ENCODE results near the gene RPS15. TPM values are rescaled to one million over a fixed set of nuclear protein-coding genes. Genes with fewer than 3 reads are reported as not detected.
"Not testable (repeated sequence)": the region's sequence is repeated elsewhere in the genome, so short reads cannot be mapped to it uniquely, and the experiment has no call there.

Gene RPS15
- total RNA-seq, 2 donors from 2014 or later, result 757 to 1,081 TPM

GRCh38 chr19:1429750-1430149 lies 8.4 kb upstream of the RPS15 start:
- no peaks in the 10 kb centered on the region for H3K27me3 Mint-ChIP-seq
- no peak overlapping the region for H3K4me3 Mint-ChIP-seq
- no peak overlapping the region for H3K27ac Mint-ChIP-seq
- ATAC-seq (no peak), DNase-seq (ENCODE audit: low spot score) (no peak)
- H3K4me1 Mint-ChIP-seq (ENCODE audit: low read depth in 2 of 2), result peaks cover 0 to 4% of the 10 kb centered on the region in 2 donors
- H3K9me3 Mint-ChIP-seq, result no peaks in the 10 kb centered on the region
- H3K36me3 Mint-ChIP-seq, result no peaks in the 10 kb centered on the region

DNA sequence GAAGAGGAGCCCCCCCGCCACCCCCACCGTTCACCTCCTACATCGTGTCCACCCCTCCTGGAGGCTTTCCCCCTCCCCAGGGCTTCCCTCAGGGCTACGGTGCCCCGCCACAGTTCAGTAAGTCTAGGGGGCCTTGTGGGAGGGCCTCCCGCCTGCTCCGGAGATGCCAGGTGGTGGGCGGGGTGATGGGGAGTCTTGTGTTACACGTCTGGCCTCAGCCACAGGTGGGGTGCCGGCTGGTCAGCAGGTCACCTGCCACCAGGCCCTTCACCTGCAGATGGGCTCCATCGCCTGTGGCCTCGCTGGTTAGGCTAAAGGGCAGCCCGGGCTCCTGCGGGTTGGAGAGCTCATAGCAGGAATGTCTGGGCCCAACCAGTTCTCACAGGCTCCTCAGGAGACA lies 8.0 kb upstream of the RPS15 start:
- peaks cover 0 to under 1% of the 10 kb centered on the region in 2 donors for H3K4me1 Mint-ChIP-seq (ENCODE audit: low read depth in 2 of 2)
- H3K27me3 Mint-ChIP-seq, result no peaks in the 10 kb centered on the region
- no peak for ATAC-seq
- H3K27ac Mint-ChIP-seq, result no peak overlapping the region
- H3K36me3 Mint-ChIP-seq, result no peaks in the 10 kb centered on the region
- no peak overlapping the region for H3K4me3 Mint-ChIP-seq
- no peak for DNase-seq (ENCODE audit: low spot score)
- H3K9me3 Mint-ChIP-seq, result no peaks in the 10 kb centered on the region

DNA sequence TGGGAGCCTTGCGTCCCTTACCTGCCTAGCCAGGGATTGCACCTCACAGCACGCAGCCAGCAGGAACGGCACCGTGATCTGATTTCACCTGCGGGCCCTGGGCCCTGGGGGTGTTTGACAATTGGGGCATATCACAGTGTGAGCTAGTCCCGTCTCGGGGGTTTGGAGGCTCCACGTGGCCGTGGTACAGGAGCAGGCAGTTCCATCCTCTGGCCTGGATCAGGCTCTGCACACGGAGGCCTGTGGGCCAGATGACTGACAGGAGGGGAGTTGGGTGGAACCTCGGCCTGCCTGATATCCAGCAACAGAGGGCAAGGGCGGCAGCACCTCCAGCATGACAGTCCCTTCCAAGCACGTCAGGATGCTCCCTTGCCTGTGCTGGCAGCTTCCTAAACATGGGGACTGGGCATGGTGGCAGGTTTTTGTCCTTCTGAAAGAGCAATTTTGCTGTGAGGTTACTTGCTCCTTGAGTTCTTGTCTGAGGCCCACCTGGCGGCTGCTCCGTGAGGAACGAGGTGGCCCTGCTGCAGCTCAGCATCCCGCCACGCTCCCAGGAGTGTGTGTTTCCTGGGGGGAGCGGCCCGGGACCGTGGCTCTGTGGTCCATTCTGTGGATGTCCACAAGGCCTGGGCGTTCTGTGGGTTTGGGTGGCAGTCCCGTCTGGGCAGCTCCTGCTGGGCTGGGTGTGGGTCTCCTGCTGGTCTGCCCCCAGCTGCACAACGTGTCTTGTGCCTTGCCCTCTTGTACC lies 6.3 kb upstream of the RPS15 start:
- no peak for DNase-seq (ENCODE audit: low spot score)
- H3K9me3 Mint-ChIP-seq, result no peaks in the 10 kb centered on the region
- H3K27ac Mint-ChIP-seq, result no peak overlapping the region
- no peaks in the 10 kb centered on the region for H3K36me3 Mint-ChIP-seq
- H3K4me3 Mint-ChIP-seq, result no peak overlapping the region
- H3K4me1 Mint-ChIP-seq (ENCODE audit: low read depth in 2 of 2), result peaks cover 0 to 3% of the 10 kb centered on the region in 2 donors
- no peaks in the 10 kb centered on the region for H3K27me3 Mint-ChIP-seq
- ATAC-seq, result no peak

GRCh38 chr19:1432507-1432887 lies 5.7 kb upstream of the RPS15 start:
- Mint-ChIP-seq H3K9me3 (no peaks in the 10 kb centered on the region), H3K27me3 (no peaks in the 10 kb centered on the region), H3K4me3 (no peak overlapping the region), H3K36me3 (no peaks in the 10 kb centered on the region), H3K4me1 (ENCODE audit: low read depth in 2 of 2) (peaks cover 0 to 3% of the 10 kb centered on the region in 2 donors), H3K27ac (no peak overlapping the region)
- no peak for ATAC-seq
- no peak for DNase-seq (ENCODE audit: low spot score)

DNA sequence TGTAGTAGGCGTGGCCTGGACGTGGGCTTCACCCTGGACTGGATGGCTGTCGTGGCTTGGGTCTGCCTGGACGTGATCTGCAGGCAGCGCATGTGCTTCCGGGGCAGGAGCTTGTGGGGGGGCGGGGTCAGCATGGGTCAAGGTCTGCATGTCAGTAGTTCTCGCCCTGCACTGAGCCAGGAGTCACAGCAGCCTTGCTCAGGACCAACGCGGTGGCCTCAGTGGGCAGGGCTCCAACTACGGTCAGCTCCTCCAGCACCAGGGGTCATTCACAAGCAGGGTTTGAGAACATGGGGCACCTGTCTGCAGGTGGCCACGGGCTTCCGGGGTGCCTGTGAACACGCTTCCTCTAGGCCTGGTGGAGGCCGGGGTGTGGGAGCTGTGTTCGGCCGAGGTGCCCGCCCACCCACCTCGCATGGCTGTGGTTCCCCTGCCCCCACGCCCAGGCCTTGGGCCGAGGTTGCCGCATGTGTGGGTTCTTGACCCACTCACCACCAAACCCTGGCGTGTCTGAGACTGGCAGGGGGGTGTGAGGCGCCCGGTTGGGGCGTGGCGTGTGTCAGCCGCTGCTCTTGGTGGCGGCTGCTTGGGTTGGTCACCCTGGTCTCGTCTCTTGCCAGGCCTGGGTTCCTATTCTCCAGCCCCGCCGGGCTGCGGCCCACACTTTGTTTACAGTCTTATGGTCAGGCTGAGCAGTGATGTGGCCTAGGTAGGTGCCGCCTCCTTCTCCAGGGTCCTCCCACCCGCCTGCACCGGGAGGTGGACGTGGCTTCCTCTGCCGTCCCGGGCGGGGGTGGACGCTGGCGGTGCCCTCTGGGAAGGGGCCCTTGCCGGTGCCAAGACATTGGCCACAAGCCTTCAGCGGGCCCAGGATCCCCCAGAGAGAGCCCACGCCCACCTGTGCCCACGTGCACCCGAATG lies 4.8 kb upstream of the RPS15 start:
- DNase-seq (ENCODE audit: low spot score) (no peak), ATAC-seq (peak in 1 of 2 donors; percentile 18)
- H3K9me3 Mint-ChIP-seq, result no peaks in the 10 kb centered on the region
- peaks cover 0 to 6% of the 10 kb centered on the region in 2 donors for H3K4me1 Mint-ChIP-seq (ENCODE audit: low read depth in 2 of 2)
- H3K36me3 Mint-ChIP-seq, result no peaks in the 10 kb centered on the region
- H3K27ac Mint-ChIP-seq, result no peak overlapping the region
- H3K27me3 Mint-ChIP-seq, result no peaks in the 10 kb centered on the region
- no peak overlapping the region for H3K4me3 Mint-ChIP-seq

GRCh38 chr19:1434040-1434366 lies 4.2 kb upstream of the RPS15 start:
- ATAC-seq, result no peak
- Mint-ChIP-seq H3K27me3 (no peaks in the 10 kb centered on the region), H3K36me3 (no peaks in the 10 kb centered on the region), H3K9me3 (no peaks in the 10 kb centered on the region), H3K4me1 (ENCODE audit: low read depth in 2 of 2) (peaks cover 0 to 6% of the 10 kb centered on the region in 2 donors), H3K27ac (no peak overlapping the region), H3K4me3 (no peak overlapping the region)
- DNase-seq (ENCODE audit: low spot score), result no peak

- no peak for DNase-seq (ENCODE audit: low spot score)
- no peaks in the 10 kb centered on the region for H3K9me3 Mint-ChIP-seq
- H3K36me3 Mint-ChIP-seq, result no peaks in the 10 kb centered on the region
- no peak for ATAC-seq
- no peaks in the 10 kb centered on the region for H3K27me3 Mint-ChIP-seq
- peaks cover 0 to 9% of the 10 kb centered on the region in 2 donors for H3K4me1 Mint-ChIP-seq (ENCODE audit: low read depth in 2 of 2)
- H3K4me3 Mint-ChIP-seq, result no peak overlapping the region
- no peak overlapping the region for H3K27ac Mint-ChIP-seq
Observed at GRCh38 chr19:1434577-1435060, 3.6 kb upstream of the RPS15 start.

DNA sequence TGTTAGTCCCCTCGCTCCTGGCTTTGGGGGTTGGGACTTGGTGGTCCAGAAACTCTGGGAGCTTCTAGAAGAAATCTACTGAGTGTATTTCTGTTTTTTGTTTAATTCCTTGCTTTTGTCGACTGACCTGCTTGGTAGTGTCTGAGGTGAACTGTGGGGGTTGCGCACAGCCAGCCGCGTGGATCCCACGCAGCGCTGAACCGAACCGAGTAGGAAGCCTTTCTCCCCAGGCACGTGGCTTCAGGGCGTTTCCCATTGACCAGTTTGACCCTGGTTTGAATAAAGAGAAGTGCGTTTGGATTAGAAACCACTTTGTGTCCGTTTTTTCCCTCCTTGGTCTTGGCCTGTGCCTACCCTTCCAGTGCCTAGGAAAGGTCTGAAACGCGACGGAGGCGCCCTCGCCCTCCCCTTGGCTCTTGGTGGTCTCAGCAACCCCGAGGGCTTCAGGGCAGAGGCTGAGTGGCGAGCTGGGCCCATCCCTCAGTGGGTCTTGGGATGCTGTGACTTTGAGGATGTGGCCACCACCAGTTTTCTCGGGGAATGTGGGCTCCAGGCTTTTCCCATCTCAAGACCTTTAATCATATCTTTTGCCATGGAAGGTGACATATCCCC lies 2.7 kb upstream of the RPS15 start:
- DNase-seq (ENCODE audit: low spot score), result no peak
- Mint-ChIP-seq H3K36me3 (no peaks in the 10 kb centered on the region), H3K9me3 (no peaks in the 10 kb centered on the region), H3K4me1 (ENCODE audit: low read depth in 2 of 2) (peaks cover 0 to 14% of the 10 kb centered on the region in 2 donors), H3K27me3 (no peaks in the 10 kb centered on the region), H3K27ac (no peak overlapping the region), H3K4me3 (no peak overlapping the region)
- no peak for ATAC-seq

DNA sequence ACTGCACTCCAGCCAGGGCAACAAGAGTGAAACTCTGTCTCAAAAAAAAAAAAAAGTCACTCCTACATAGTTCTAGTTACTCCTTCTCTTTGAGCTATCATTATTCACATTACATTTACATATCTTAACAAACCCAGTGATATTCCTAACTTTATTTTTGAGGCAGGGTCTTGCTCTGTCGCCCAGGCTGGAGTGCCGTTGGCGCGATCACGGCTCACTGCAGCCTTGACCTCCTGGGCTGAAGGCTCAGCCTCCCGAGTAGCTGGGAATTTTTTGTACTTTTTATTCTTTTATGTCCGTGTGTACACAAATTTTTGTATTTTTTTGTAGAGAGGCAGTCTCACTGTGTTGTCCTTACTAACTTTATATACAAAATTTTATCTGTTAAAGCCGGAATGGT lies 587 bp upstream of the RPS15 start:
- ATAC-seq (no peak), DNase-seq (ENCODE audit: low spot score) (no peak)
- Mint-ChIP-seq H3K4me1 (ENCODE audit: low read depth in 2 of 2) (peaks cover 8 to 22% of the 10 kb centered on the region in 2 donors), H3K27me3 (no peaks in the 10 kb centered on the region), H3K27ac (peak overlapping the region; percentile 95 to 98), H3K4me3 (peak overlapping the region; percentile 91), H3K9me3 (no peaks in the 10 kb centered on the region), H3K36me3 (no peaks in the 10 kb centered on the region)

DNA sequence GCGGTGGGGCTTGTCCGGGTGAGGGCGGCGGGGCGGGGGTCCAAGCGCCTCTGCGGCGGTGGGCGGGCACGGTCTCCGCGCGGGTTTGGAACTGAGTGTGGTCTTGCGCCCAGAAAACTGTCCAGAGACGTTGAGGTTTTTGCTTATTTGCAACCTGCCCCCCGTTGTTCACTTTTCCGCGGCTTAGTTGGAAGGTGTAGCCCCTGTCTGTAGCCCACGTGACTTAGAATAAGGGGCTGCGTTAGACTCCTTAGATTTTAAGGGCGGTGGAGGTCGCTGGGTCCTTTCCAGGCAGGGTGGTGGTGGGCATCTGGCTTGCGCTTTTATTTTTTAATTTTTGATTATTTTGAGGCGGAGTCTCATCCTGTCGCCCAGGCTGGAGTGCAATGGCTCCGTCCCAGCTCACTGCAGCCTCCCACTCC lies 748 bp downstream of the RPS15 start:
- Mint-ChIP-seq H3K4me1 (ENCODE audit: low read depth in 2 of 2) (peaks cover 8 to 22% of the 10 kb centered on the region in 2 donors), H3K27ac (peak overlapping the region; percentile 95 to 98), H3K27me3 (no peaks in the 10 kb centered on the region), H3K9me3 (no peaks in the 10 kb centered on the region), H3K36me3 (no peaks in the 10 kb centered on the region), H3K4me3 (peak overlapping the region; percentile 91)
- DNase-seq (ENCODE audit: low spot score) (no peak), ATAC-seq (no peak)

DNA sequence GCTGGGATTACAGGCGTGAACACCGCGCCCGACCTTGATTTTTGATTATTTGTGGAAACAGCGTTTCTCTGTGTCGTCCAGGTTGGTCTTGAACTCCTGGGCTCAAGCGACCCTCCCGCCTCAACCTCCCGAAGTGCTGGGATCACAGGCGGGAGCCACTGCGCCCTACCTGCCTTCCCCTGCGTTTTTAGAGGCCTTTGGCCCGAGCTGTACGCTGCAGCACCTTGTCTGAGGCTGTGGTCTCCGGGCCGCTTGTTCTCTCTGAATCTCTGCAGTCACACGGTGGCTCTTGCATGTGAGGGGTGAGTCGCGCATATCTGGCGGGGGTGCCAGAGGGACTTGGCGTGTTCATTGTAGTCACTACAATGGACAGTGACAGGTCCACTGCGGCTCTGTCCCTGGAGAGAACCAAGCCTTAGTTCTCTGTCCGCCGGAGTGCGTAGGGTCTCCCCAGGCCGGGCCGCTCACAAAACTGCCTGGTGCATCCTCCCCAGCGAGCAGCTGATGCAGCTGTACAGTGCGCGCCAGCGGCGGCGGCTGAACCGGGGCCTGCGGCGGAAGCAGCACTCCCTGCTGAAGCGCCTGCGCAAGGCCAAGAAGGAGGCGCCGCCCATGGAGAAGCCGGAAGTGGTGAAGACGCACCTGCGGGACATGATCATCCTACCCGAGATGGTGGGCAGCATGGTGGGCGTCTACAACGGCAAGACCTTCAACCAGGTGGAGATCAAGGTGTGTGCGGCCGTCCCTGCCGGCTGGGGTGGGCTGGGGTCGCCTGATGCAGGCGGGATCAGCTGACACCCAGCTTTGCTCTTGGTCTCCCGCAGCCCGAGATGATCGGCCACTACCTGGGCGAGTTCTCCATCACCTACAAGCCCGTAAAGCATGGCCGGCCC lies 1.6 kb downstream of the RPS15 start:
- not testable (repeated sequence) for H3K36me3 Mint-ChIP-seq; ATAC-seq; H3K9me3 Mint-ChIP-seq; H3K27me3 Mint-ChIP-seq; DNase-seq (ENCODE audit: low spot score)
- Mint-ChIP-seq H3K27ac (peak overlapping the region; percentile 95 to 98), H3K4me3 (peak overlapping the region; percentile 91), H3K4me1 (ENCODE audit: low read depth in 2 of 2) (peaks cover 10 to 25% of the 10 kb centered on the region in 2 donors)

GRCh38 chr19:1440418-1440801 lies 2.2 kb downstream of the RPS15 start:
- H3K9me3 Mint-ChIP-seq, result no peaks in the 10 kb centered on the region
- H3K36me3 Mint-ChIP-seq, result no peaks in the 10 kb centered on the region
- peaks cover 13 to 28% of the 10 kb centered on the region in 2 donors for H3K4me1 Mint-ChIP-seq (ENCODE audit: low read depth in 2 of 2)
- ATAC-seq, result no peak
- peak overlapping the region; percentile 91 for H3K4me3 Mint-ChIP-seq
- peak overlapping the region; percentile 53 to 98 for H3K27ac Mint-ChIP-seq
- DNase-seq (ENCODE audit: low spot score), result no peak
- H3K27me3 Mint-ChIP-seq, result no peaks in the 10 kb centered on the region

- DNase-seq (ENCODE audit: low spot score) (no peak), ATAC-seq (no peak)
- Mint-ChIP-seq H3K4me1 (ENCODE audit: low read depth in 2 of 2) (peaks cover 13 to 28% of the 10 kb centered on the region in 2 donors), H3K36me3 (no peaks in the 10 kb centered on the region), H3K9me3 (no peaks in the 10 kb centered on the region), H3K4me3 (peak overlapping the region; percentile 91), H3K27ac (peak overlapping the region; percentile 53 to 98), H3K27me3 (no peaks in the 10 kb centered on the region)
Observed at GRCh38 chr19:1441022-1441426, 2.8 kb downstream of the RPS15 start.

Measured in natural killer cell treated with Interleukin-12 subunit alpha and Interleukin-12 subunit beta and Interleukin-15 and Interleukin-18, amount 100 ng/mL, for 72 hours (primary cell).